Placental pericyte (primary cell): ENCODE results near the gene PIN1. TPM values are rescaled to one million over a fixed set of nuclear protein-coding genes. Genes with fewer than 3 reads are reported as not detected.

Experiments
- small RNA-seq: library from RNA; depleted of rRNA; stranded (forward); fragments of <200 nt; gene quantifications from one replicate; pipeline ENCODE3, GENCODE V24; 2012; ENCODE audit warnings: low replicate concordance
- total RNA-seq: library from RNA; depleted of rRNA; stranded (reverse); fragments of >200 nt; gene quantifications from 2 replicates; pipeline ENCODE4 v1.2.3, GENCODE V29; 2012

Gene PIN1
- total RNA-seq, result 56.0 and 114 TPM in 2 replicates

GRCh38 chr19:9834726-9835506, at the start of gene PIN1:
TSS of gene PIN1 (plus strand) at chr19:9835318. CDS start at chr19:9835345, 27 bp downstream.

GRCh38 chr19:9818734-9819595, 16.2 kb upstream of the PIN1 start, which contains the start of gene FBXL12:
TSS of gene FBXL12 (minus strand) at chr19:9819079. CDS start at chr19:9818813, 266 bp downstream.

GRCh38 chr19:9827289-9828238, 7.6 kb upstream of the PIN1 start, which contains the start of gene UBL5:
TSS of gene UBL5 (plus strand) at chr19:9827918. CDS start at chr19:9828338, 420 bp downstream.

Small RNAs within 50 kb of the gene (small RNA-seq; reads per million reads assigned to genes)
- 2.3 reads per million, percentile 72 among the genes with 10 or more reads in this experiment for gene RF00156

Other genes with a start within 250 kb of the PIN1 start
- 35.6 and 40.5 TPM in 2 replicates for gene ZNF561, start 214.1 kb upstream of the PIN1 start, total RNA-seq
- gene ZNF562, start 160.2 kb upstream of the PIN1 start, total RNA-seq, result 20.1 and 39.5 TPM in 2 replicates
- gene ZNF846, start 66.6 kb upstream of the PIN1 start, total RNA-seq, result 4.8 and 7.7 TPM in 2 replicates
- gene FBXL12, start 16.2 kb upstream of the PIN1 start, total RNA-seq, result 29.6 and 41.6 TPM in 2 replicates
- gene UBL5, start 7.4 kb upstream of the PIN1 start, total RNA-seq, result 103 and 155 TPM in 2 replicates
- 1.8 and 18.5 TPM in 2 replicates for gene OLFM2, start 101.2 kb downstream of the PIN1 start, total RNA-seq
- 0.88 and 47.0 TPM in 2 replicates for gene COL5A3, start 175.2 kb downstream of the PIN1 start, total RNA-seq
- 0.29 TPM in 1 of 2 replicates, not detected in the other for gene RDH8, start 178.2 kb downstream of the PIN1 start, total RNA-seq